Neutrophil (primary cell): ENCODE data around the gene SLC12A8.

ENCODE experiments used
- H3K27ac ChIP-seq: fragments of 200-600 bp; sonication (generic); 2 replicates; pipeline ENCODE4 v1.5.1; 2016; ENCODE audit warnings: mild to moderate bottlenecking, moderate library complexity
- H3K27me3 ChIP-seq: fragments of 200-600 bp; sonication (generic); 2 replicates; pipeline ENCODE4 v1.6.0; 2016; ENCODE audit warnings: mild to moderate bottlenecking
- H3K36me3 ChIP-seq: fragments of 200-600 bp; sonication (generic); 2 replicates; pipeline ENCODE4 v1.5.1; 2017
- H3K4me1 ChIP-seq, 2 experiments: fragments of 200-600 bp in 1 of 2; sonication (generic) in 1 of 2; 1 replicate in 1 of 2; 2 replicates in 1 of 2; pipeline versions ENCODE4 v1.5.1 to v1.6.1; 2013 to 2016; ENCODE audit warnings: low read depth in 1 of 2, low read length in 1 of 2, mild to moderate bottlenecking in 1 of 2, moderate library complexity in 1 of 2; ENCODE audit not compliant: control insufficient read depth in 1 of 2, insufficient read depth in 1 of 2
- H3K4me3 ChIP-seq, 2 experiments: fragments of 200-600 bp in 1 of 2; sonication (generic) in 1 of 2; 1 replicate in 1 of 2; 2 replicates in 1 of 2; pipeline ENCODE4 v1.5.1; 2013 to 2016; ENCODE audit warnings: low read depth in 1 of 2, low read length in 1 of 2, mild to moderate bottlenecking in 1 of 2, moderate library complexity in 1 of 2
- H3K9me3 ChIP-seq: fragments of 200-600 bp; sonication (generic); 2 replicates; pipeline ENCODE4 v1.5.1; 2016
- TF ChIP-seq, protein P1 (sequence below): fragments of 200-600 bp; sonication (generic); IDR thresholded peaks from 2 replicates; pipeline ENCODE4 v1.5.1; 2016; ENCODE audit warnings: antibody characterized with exemption

SLC12A8 gene

GRCh38 chr3:125191730-125192129 is 20.8 kb downstream of the SLC12A8 start:
- peaks cover 3% of the 10 kb centered on the region for H3K27me3 ChIP-seq
- H3K4me3 ChIP-seq = no peak overlapping the region
- no peaks in the 10 kb centered on the region for H3K4me1 ChIP-seq
- H3K9me3 ChIP-seq = no peaks in the 10 kb centered on the region
- no peaks in the 10 kb centered on the region for H3K36me3 ChIP-seq
- TF ChIP-seq, protein P1, sequence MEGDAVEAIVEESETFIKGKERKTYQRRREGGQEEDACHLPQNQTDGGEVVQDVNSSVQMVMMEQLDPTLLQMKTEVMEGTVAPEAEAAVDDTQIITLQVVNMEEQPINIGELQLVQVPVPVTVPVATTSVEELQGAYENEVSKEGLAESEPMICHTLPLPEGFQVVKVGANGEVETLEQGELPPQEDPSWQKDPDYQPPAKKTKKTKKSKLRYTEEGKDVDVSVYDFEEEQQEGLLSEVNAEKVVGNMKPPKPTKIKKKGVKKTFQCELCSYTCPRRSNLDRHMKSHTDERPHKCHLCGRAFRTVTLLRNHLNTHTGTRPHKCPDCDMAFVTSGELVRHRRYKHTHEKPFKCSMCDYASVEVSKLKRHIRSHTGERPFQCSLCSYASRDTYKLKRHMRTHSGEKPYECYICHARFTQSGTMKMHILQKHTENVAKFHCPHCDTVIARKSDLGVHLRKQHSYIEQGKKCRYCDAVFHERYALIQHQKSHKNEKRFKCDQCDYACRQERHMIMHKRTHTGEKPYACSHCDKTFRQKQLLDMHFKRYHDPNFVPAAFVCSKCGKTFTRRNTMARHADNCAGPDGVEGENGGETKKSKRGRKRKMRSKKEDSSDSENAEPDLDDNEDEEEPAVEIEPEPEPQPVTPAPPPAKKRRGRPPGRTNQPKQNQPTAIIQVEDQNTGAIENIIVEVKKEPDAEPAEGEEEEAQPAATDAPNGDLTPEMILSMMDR = no peak
- no peak overlapping the region for H3K27ac ChIP-seq

GRCh38 chr3:125191256-125191655 is 21.3 kb downstream of the SLC12A8 start:
- Histone ChIP-seq H3K4me1 (no peaks in the 10 kb centered on the region), H3K9me3 (no peaks in the 10 kb centered on the region), H3K4me3 (no peak overlapping the region), H3K27ac (no peak overlapping the region), H3K36me3 (no peaks in the 10 kb centered on the region), H3K27me3 (peaks cover 3% of the 10 kb centered on the region)
- TF ChIP-seq, protein P1 = no peak

DNA sequence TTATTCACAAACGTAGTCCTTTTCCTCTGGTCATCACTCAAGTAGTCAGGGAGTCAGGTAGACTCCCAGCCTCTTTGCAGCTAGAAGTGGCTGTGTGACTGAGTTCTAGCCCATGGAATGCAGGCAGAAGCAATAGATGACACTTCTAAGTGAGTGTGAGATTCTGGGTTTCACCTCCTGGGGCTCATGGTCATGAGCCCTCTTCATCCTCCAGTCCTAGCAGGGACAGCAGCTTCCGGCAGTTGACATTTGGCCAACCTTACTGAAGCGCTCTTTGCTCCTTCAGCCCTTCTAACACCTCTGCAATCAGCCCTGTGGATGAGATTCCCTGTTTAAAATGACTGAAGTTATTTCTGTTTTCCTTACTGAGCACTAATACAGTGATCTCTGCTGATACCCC is 21.8 kb downstream of the SLC12A8 start:
- no peaks in the 10 kb centered on the region for H3K36me3 ChIP-seq
- H3K27ac ChIP-seq = no peak overlapping the region
- peaks cover 3% of the 10 kb centered on the region for H3K27me3 ChIP-seq
- TF ChIP-seq, protein P1 = no peak
- H3K4me1 ChIP-seq = no peaks in the 10 kb centered on the region
- H3K9me3 ChIP-seq = no peaks in the 10 kb centered on the region
- no peak overlapping the region for H3K4me3 ChIP-seq

DNA sequence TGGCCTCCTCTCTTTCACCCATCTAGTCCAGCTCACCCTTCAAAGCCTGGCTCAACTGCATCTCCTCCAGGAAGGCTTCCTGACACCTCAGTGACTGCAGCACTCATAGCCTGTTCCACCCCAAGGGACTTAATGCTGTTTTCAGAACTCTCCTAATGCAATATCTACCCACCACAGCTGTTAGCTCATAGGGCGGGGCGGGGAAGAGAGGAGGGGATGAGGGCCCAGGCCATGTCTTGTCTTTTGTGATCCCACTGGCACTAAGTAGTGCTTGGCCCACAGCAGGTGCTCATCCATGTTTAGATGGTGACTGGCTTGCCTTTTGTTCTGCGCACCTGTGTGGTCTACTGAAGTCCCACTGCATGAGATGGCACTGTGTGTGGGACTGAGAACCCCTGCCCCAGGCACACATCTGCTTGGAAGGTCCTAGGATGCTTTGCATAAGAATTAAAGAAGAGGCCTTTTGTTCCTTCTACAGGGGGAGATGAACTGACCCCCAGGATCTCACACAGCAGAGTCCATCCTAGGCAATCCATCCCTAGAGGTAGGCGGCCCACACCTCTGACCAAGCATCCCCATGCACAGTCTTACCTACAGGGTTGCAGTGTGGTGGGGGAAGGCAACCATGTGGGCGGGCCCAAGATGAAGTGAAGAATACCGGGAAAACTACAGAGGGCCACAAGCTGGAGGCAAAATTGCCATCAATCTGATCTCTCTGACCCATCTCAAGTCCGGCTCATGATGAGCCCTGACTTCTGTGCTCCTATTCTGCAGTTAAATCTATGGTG is 23.0 kb downstream of the SLC12A8 start:
- Histone ChIP-seq H3K27me3 (peaks cover 3% of the 10 kb centered on the region), H3K27ac (no peak overlapping the region), H3K36me3 (no peaks in the 10 kb centered on the region), H3K4me3 (no peak overlapping the region), H3K9me3 (no peaks in the 10 kb centered on the region), H3K4me1 (no peaks in the 10 kb centered on the region)
- TF ChIP-seq, protein P1 = no peak

DNA sequence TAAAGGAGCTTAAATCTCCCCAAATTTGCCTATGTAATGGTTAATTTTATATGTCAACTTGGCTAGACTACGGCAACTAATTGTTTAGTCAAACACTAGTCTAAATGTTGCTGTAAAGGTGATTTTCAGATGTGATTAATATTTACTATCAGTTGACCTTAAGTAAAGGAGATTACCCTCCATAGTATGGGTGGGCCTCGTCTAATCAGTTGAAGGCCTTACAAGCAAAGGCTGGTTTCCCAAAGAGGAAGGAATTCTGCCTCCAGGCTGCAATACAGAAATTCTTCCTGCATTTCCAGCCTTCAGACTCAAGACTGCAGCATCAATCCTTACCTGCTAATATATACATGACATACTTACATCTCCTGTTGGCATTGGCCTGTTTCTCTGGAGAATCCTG is 23.6 kb downstream of the SLC12A8 start:
- H3K4me3 ChIP-seq = no peak overlapping the region
- TF ChIP-seq, protein P1 = no peak
- no peaks in the 10 kb centered on the region for H3K9me3 ChIP-seq
- peaks cover 3% of the 10 kb centered on the region for H3K27me3 ChIP-seq
- no peaks in the 10 kb centered on the region for H3K36me3 ChIP-seq
- no peaks in the 10 kb centered on the region for H3K4me1 ChIP-seq
- no peak overlapping the region for H3K27ac ChIP-seq
